Measurements from ENCODE around the gene RAPGEF2. TPM values are rescaled to one million over a fixed set of nuclear protein-coding genes. Genes with fewer than 3 reads are reported as not detected.

RAPGEF2 gene
- total RNA-seq, 1 experiment from 2014 or later = 37.1 TPM

DNA sequence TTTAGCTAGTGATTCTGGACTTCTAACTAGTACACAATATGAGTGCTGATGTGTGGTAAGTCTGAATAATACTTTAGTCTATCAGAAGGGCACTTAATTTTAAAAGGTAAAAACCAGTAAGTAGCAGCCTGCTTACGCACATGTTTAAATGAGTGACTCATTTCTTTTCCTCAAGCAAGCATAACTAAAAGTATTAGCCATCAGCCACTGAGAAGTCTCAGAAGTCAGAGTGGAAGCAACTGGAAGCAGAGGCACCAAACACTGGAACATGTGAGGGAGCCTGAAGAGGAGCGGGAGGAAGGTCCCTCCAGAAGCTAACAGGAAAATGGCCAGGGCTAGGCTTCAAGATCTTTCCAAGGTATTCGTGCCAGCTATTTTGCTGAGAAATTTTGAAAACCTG, 257.7 kb downstream of the RAPGEF2 start:
- H3K27ac Mint-ChIP-seq = no peak overlapping the region
- H3K9ac ChIP-seq (ENCODE audit: extremely low read depth, insufficient read length, low read length) = no peak overlapping the region
- no peak overlapping the region for H4K8ac ChIP-seq (replicated peaks; ENCODE audit: insufficient read length, low read depth, low read length)

More for the DNA sequence above, 257.7 kb downstream of the RAPGEF2 start:
- no peaks in the 10 kb centered on the region for H3K79me2 ChIP-seq (ENCODE audit: insufficient read depth, low read length)
- H4K91ac ChIP-seq (ENCODE audit: insufficient read length, low read depth, low read length) = no peak overlapping the region
- no peak overlapping the region for H3K56ac ChIP-seq (ENCODE audit: insufficient read length, low read depth, low read length)
- H2BK15ac ChIP-seq (ENCODE audit: low read depth, low read length) = no peak overlapping the region
- H3K9me3 ChIP-seq (ENCODE audit: control insufficient read depth, low read depth, low read length) = no peaks in the 10 kb centered on the region
- H2BK20ac ChIP-seq (ENCODE audit: low read depth, low read length, poor library complexity, severe bottlenecking) = no peak overlapping the region
- H3K27ac ChIP-seq (ENCODE audit: insufficient read length, low read depth, low read length) = no peak overlapping the region
- no peak overlapping the region for H3K4ac ChIP-seq (ENCODE audit: low read depth, low read length)
- no peaks in the 10 kb centered on the region for H3K27me3 ChIP-seq (ENCODE audit: insufficient read depth, low read length)
- no peak for DNase-seq
- no peak overlapping the region for H3K23ac ChIP-seq (ENCODE audit: insufficient read length, low read depth, low read length)
- Mint-ChIP-seq H3K4me3 (no peak overlapping the region), H3K4me1 (no peaks in the 10 kb centered on the region), H3K27me3 (ENCODE audit: low read depth) (no peaks in the 10 kb centered on the region), H3K9me3 (no peaks in the 10 kb centered on the region), H3K36me3 (ENCODE audit: insufficient read depth in 1 of 3, low read depth in 3 of 3) (peaks cover 13 to 36% (median 26%) of the 10 kb centered on the region in 3 experiments; a peak in 5 of 7 replicates)
- H4K20me1 ChIP-seq (ENCODE audit: control insufficient read depth, insufficient read depth, insufficient read length) = no peaks in the 10 kb centered on the region
- TF ChIP-seq, protein P1, sequence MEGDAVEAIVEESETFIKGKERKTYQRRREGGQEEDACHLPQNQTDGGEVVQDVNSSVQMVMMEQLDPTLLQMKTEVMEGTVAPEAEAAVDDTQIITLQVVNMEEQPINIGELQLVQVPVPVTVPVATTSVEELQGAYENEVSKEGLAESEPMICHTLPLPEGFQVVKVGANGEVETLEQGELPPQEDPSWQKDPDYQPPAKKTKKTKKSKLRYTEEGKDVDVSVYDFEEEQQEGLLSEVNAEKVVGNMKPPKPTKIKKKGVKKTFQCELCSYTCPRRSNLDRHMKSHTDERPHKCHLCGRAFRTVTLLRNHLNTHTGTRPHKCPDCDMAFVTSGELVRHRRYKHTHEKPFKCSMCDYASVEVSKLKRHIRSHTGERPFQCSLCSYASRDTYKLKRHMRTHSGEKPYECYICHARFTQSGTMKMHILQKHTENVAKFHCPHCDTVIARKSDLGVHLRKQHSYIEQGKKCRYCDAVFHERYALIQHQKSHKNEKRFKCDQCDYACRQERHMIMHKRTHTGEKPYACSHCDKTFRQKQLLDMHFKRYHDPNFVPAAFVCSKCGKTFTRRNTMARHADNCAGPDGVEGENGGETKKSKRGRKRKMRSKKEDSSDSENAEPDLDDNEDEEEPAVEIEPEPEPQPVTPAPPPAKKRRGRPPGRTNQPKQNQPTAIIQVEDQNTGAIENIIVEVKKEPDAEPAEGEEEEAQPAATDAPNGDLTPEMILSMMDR (conservative IDR thresholded peaks at IDR 0.05) = no peak
- no peak overlapping the region for H2BK5ac ChIP-seq (ENCODE audit: insufficient read length, low read length)
- H2BK120ac ChIP-seq (ENCODE audit: low read depth, low read length, poor library complexity, severe bottlenecking) = no peak overlapping the region
- no peaks in the 10 kb centered on the region for H3K79me1 ChIP-seq (ENCODE audit: insufficient read depth, low read depth, low read length, poor library complexity, severe bottlenecking)
- no CpG with 5 or more reads among the region's 3 CpGs for WGBS (ENCODE audit: extremely low coverage, insufficient read length, low lambda C conversion rate)
- H4K5ac ChIP-seq (ENCODE audit: insufficient read length, low read depth, low read length) = no peak overlapping the region
- no peak overlapping the region for H2BK12ac ChIP-seq (ENCODE audit: insufficient read length, low read depth, low read length)
- H3K14ac ChIP-seq (ENCODE audit: insufficient read depth, low read length) = no peak overlapping the region
- no peak overlapping the region for H3T11ph ChIP-seq (ENCODE audit: low read length)
- no peaks in the 10 kb centered on the region for H3K4me1 ChIP-seq (ENCODE audit: insufficient read depth, low read length)
- H2AK5ac ChIP-seq (ENCODE audit: insufficient read length, low read length) = no peak overlapping the region
- no peak overlapping the region for H2AFZ ChIP-seq (ENCODE audit: low read length)
- H3K4me2 ChIP-seq (ENCODE audit: insufficient read depth, insufficient read length, low read length) = no peak overlapping the region
- H3K18ac ChIP-seq (ENCODE audit: insufficient read length, low read depth, low read length) = no peak overlapping the region
- no peaks in the 10 kb centered on the region for H3K23me2 ChIP-seq (ENCODE audit: insufficient read length, low read depth, low read length, poor library complexity, severe bottlenecking)
